ENCODE data around the gene COL4A3. TPM values are rescaled to one million over a fixed set of nuclear protein-coding genes. Genes with fewer than 3 reads are reported as not detected.
A peak's percentile ranks its signal among the peaks of the same experiment; 100 is the strongest.

The COL4A3 gene
- polyA plus RNA-seq, 2 of the 4 experiments (the other 2 are of a cell fraction) = 1.8 to 6.8 TPM

- TF ChIP-seq REST (IDR thresholded peaks at IDR 0.05) (no peak), HDAC2 (IDR thresholded peaks at IDR 0.05) (no peak), EP300 (IDR thresholded peaks at IDR 0.05) (no peak)
Measured at GRCh38 chr2:227179988-227180685, 15.7 kb downstream of the COL4A3 start (continued).

- ATAC-seq = peak in 1 of 2 experiments; percentile 36; a peak in 2 of 6 replicates
- Histone ChIP-seq H3K4me1 (peaks cover 41% of the 10 kb centered on the region), H3K4me2 (peak overlapping the region; percentile 44), H3K27ac (peak overlapping the region in 1 of 2 experiments; percentile 8; a peak in 1 of 6 replicates), H3K9me3 (peaks cover 4% of the 10 kb centered on the region; the same call in 1 of the 3 replicates), H3K4me3 (no peak overlapping the region)
- ChIA-PET POLR2A (no interaction called here), CTCF (no interaction called here)
- TF ChIP-seq MAFK (IDR thresholded peaks at IDR 0.05; ENCODE audit: partially characterized antibody) = peak; percentile 83
- no peak for TF ChIP-seq ZFP36 (IDR thresholded peaks at IDR 0.05; ENCODE audit: borderline replicate concordance, partially characterized antibody)
- no peak for FAIRE-seq
- no peak for DNase-seq (ENCODE audit: low read depth in 1 of 2, low spot score in 1 of 2)
- WGBS (ENCODE audit: missing lambda C conversion rate) = 16% methylated on average over 3 of the region's 3 CpGs
Measured at GRCh38 chr2:227180770-227181169, 16.3 kb downstream of the COL4A3 start.

- ATAC-seq (no peak), FAIRE-seq (no peak), DNase-seq (ENCODE audit: low read depth in 1 of 2, low spot score in 1 of 2) (no peak)
- no peak overlapping the region for H3K4me3 ChIP-seq
- CTCF ChIA-PET = interaction anchor here (1.5 kb wide), 1 partner anchor 55 kb away, joined by 6 read pairs; no protein-coding TSS in a partner anchor
- H3K4me1 ChIP-seq = peaks cover 47% of the 10 kb centered on the region
- TF ChIP-seq JUNB (IDR thresholded peaks at IDR 0.05) = no peak
- no peak for TF ChIP-seq TP53 (CRISPR knock-in tag; IDR thresholded peaks at IDR 0.05)
- no peak for TF ChIP-seq HEYL (CRISPR knock-in tag; IDR thresholded peaks at IDR 0.05)
- no peak for TF ChIP-seq HES2 (IDR thresholded peaks at IDR 0.05)
- no peak for TF ChIP-seq EHMT2 (IDR thresholded peaks at IDR 0.05; ENCODE audit: low read depth)
- no peak for TF ChIP-seq POLR2AphosphoS2 (conservative IDR thresholded peaks at IDR 0.05; ENCODE audit: low read length)
- TF ChIP-seq ELK1 (IDR thresholded peaks at IDR 0.05; ENCODE audit: low read depth, low read length) = no peak
- no peak for TF ChIP-seq FOXS1 (CRISPR knock-in tag; IDR thresholded peaks at IDR 0.05)
- no peak for TF ChIP-seq CHD2 (IDR thresholded peaks at IDR 0.05; ENCODE audit: low read length, partially characterized antibody)
- TF ChIP-seq POLR2A (IDR thresholded peaks at IDR 0.05; ENCODE audit: low read length) = no peak
- TF ChIP-seq NPAS2 (CRISPR knock-in tag; IDR thresholded peaks at IDR 0.05; ENCODE audit: borderline replicate concordance) = no peak
- no peak for TF ChIP-seq E2F6 (IDR thresholded peaks at IDR 0.05; ENCODE audit: borderline replicate concordance, low read depth)
- no peak for TF ChIP-seq CBX8 (IDR thresholded peaks at IDR 0.05)
- no peak for TF ChIP-seq ZSCAN20 (CRISPR knock-in tag; IDR thresholded peaks at IDR 0.05)
- no peak for TF ChIP-seq EHF (CRISPR knock-in tag; IDR thresholded peaks at IDR 0.05)
- TF ChIP-seq ZFP36 (IDR thresholded peaks at IDR 0.05; ENCODE audit: borderline replicate concordance, partially characterized antibody) = no peak
- TF ChIP-seq BHLHE40 (IDR thresholded peaks at IDR 0.05; ENCODE audit: low read depth, low read length) = no peak
- TF ChIP-seq CEBPB (IDR thresholded peaks at IDR 0.05) = no peak
- no peak for TF ChIP-seq SREBF2 (IDR thresholded peaks at IDR 0.05)
- H3K27ac ChIP-seq = no peak overlapping the region; a peak in 1 of 6 replicates
- peak overlapping the region; percentile 18; the same call in 2 of the 3 replicates for H3K4me2 ChIP-seq
- H3K9me3 ChIP-seq = peaks cover 4% of the 10 kb centered on the region; the same call in 1 of the 3 replicates
- POLR2A ChIA-PET = no interaction called here
Measured at GRCh38 chr2:227182765-227183164, 18.3 kb downstream of the COL4A3 start.
